Muscle of back (tissue), 13 donors: Measurements from ENCODE around the gene RPL39. TPM values are rescaled to one million over a fixed set of nuclear protein-coding genes. Genes with fewer than 3 reads are reported as not detected.
"Not testable (repeated sequence)": the region's sequence is repeated elsewhere in the genome, so short reads cannot be mapped to it uniquely, and the experiment has no call there.

ENCODE experiments used
- DNase-seq, 3 donors: peaks; one replicate each; pipeline versions ENCODE4 v3.0.0 to v3.0.0-alpha.2; 2013
- long read RNA-seq, 9 donors: transcript quantifications; one replicate each; lab custom pipeline, GENCODE V29; 2026
- polyA plus RNA-seq, 10 donors: library from polyadenylated mRNA; unstranded; fragments of 120-200 nt; gene quantifications; one replicate each; pipeline ENCODE4 v1.2.1, GENCODE V29; 2013; ENCODE audit not compliant: insufficient read length in 10 of 10

RPL39 gene
- polyA plus RNA-seq: 1,000 to 10,000 TPM; 2,941 to 3,876 (median 3,260) TPM
- long read RNA-seq, donor 1, transcript RPL39-201 (3 exons, 401 nt): major isoform, 267 of 279 reads
- long read RNA-seq, donor 1, transcript RPL39-202 (2 exons, 1,915 nt): minor isoform, 12 of 279 reads
- long read RNA-seq, donor 1, partial matches to known transcripts: 0 of 279 reads
- long read RNA-seq, donor 1, other reads (novel, unspliced or antisense): 0 of 279 reads
- long read RNA-seq, donor 2, transcript RPL39-202 (2 exons, 1,915 nt): minor isoform, 12 of 245 reads
- long read RNA-seq, donor 2, transcript RPL39-201 (3 exons, 401 nt): major isoform, 233 of 245 reads
- long read RNA-seq, donor 2, partial matches to known transcripts: 0 of 245 reads
- long read RNA-seq, donor 2, other reads (novel, unspliced or antisense): 0 of 245 reads
- long read RNA-seq, donor 3: 0 reads
- long read RNA-seq, donor 4, transcript RPL39-202 (2 exons, 1,915 nt): minor isoform, 24 of 253 reads
- long read RNA-seq, donor 4, transcript RPL39-201 (3 exons, 401 nt): major isoform, 224 of 253 reads
- long read RNA-seq, donor 4, partial matches to known transcripts: 5 of 253 reads
- long read RNA-seq, donor 4, other reads (novel, unspliced or antisense): 0 of 253 reads
- long read RNA-seq, donor 5, transcript RPL39-202 (2 exons, 1,915 nt): minor isoform, 23 of 272 reads
- long read RNA-seq, donor 5, transcript RPL39-201 (3 exons, 401 nt): major isoform, 242 of 272 reads
- long read RNA-seq, donor 5, partial matches to known transcripts: 7 of 272 reads
- long read RNA-seq, donor 5, other reads (novel, unspliced or antisense): 0 of 272 reads
- long read RNA-seq, donor 6, transcript RPL39-201 (3 exons, 401 nt): major isoform, 166 of 187 reads
- long read RNA-seq, donor 6, transcript RPL39-202 (2 exons, 1,915 nt): minor isoform, 21 of 187 reads
- long read RNA-seq, donor 6, partial matches to known transcripts: 0 of 187 reads
- long read RNA-seq, donor 6, other reads (novel, unspliced or antisense): 0 of 187 reads
- long read RNA-seq, donor 7, transcript RPL39-202 (2 exons, 1,915 nt): minor isoform, 12 of 202 reads
- long read RNA-seq, donor 7, transcript RPL39-201 (3 exons, 401 nt): major isoform, 175 of 202 reads
- long read RNA-seq, donor 7, partial matches to known transcripts: 15 of 202 reads
- long read RNA-seq, donor 7, other reads (novel, unspliced or antisense): 0 of 202 reads
- long read RNA-seq, donor 8, transcript RPL39-202 (2 exons, 1,915 nt): minor isoform, 19 of 222 reads
- long read RNA-seq, donor 8, transcript RPL39-201 (3 exons, 401 nt): major isoform, 203 of 222 reads
- long read RNA-seq, donor 8, partial matches to known transcripts: 0 of 222 reads
- long read RNA-seq, donor 8, other reads (novel, unspliced or antisense): 0 of 222 reads
- long read RNA-seq, donor 9, transcript RPL39-201 (3 exons, 401 nt): major isoform, 13 of 14 reads
- long read RNA-seq, donor 9, partial matches to known transcripts: 0 of 14 reads
- long read RNA-seq, donor 9, other reads (novel, unspliced or antisense): 0 of 14 reads

DNA sequence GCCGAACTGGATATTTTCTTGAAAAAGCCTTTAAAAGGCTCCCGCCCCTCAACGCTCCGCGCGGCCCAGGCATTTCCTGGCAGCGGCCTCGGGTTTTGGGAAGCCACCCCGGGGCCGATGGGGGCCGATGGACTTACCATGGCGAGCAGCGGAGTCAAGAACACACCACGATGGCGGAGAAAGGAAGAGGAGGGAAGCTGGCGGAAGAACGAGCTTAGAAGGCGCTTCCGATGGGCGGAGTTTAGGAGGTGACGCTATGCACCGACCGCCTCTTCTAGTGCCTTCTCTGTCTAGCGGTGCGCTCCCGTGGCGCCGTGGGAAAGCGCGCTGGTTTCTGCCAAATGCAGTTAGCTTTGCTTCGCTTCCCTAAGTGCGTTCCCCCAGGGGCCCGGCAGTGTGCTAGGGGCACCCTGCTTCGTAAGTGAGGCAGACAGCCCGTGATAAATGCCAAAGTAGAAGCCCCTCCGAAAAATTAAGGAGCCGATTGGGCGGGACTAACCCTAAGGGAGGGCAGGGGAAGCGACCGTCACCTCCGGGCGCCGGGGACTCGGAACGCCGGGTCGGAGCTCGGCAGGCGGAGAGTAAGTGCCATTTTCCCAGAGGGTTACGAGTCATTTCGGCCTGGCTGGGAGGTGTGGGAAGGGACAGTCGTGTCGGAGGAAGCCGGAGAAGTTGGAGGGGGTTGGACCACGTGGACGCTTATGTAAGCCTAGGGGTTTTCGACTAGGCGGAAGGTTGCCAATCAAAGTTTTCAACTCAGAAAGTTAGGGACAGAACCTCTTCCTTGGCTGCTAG lies at the start of gene RPL39:
RPL39 (minus strand) TSS at position 194 of the 795 bp plus-strand sequence; CDS start at position 140, 54 bp downstream.
- DNase-seq: peak; percentile 86 to 95 (median 87)

DNA sequence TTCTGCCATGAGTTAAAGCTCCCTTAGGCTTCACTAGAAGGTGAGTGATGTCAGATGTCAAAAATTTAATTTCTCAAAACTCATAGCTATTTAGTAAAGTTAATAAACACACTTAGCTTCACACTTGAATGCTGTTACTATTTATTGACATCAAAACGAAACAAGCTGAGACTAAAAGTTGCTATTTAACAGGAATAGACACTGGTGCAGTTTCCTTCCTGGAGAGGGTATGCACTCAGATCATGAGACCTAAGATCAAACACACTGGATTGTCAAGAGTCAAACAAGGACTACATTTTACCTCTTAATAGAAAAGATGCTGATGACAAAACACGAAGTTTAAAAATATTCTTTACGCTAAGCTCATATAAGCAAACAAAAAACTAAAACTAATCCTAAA lies 42.5 kb upstream of the RPL39 start:
- DNase-seq: no peak

DNA sequence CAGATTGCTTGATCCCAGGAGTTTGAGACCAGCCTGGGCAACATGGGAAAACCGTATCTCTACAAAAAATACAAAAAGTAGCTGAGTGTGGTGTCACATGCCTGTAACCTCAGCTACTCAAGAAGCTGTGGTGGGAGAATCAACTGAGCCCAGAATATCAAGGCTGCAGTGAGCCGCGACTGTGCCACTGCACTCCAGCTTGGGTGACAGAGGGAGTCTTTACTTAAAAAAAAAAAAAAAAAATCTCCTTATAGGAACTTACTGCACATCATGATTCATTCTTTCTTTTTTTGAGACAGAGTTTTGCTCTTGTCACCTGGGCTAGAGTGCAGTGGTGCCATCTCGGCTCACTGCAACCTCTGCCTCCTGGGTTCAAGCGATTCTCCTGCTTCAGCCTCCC lies 37.0 kb upstream of the RPL39 start:
- no peak for DNase-seq

DNA sequence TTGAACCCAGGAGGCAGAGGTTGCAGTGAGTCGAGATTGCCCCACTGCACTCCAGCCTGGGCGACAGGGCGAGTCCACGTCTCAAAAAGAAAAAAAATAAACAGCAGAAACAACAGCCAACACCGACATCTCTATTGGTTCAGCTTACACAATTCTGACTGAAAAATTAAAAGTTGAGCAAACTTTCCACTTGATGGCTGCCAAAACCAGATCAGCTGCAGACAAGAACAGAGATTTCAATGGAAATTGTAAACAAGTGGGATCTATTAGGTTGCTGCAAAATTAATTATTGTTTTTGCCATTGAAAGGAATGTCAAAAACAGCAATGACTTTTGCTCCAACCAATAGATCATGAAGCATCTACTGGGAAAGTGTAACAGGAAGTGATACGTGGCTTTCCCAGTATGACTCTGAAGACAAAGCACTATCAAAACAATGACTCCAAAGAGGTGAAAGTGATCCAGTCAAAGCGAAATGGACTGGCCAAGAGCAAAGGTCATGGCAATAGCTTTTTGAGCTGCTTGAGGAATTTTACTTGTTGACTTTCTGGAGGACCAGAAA lies 35.0 kb upstream of the RPL39 start:
- no peak for DNase-seq

DNA sequence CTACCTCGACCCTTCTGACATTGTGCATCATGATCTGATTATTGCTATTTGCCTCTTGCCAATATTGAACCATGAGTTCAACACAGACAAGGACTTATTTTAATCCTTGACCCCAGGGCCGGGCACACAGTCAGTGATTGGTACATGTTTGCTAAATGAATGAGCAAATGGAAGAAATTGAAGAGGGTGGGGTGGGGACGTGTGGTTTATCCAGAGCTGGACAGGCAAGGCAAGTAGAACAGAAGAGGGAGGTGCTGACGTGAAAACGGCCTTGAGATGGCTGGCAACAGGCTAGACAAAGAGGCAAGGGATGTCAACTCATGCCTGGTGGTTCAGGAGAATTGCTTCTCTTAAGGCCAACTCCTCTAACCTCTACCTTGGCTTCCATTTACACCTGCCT lies 32.8 kb upstream of the RPL39 start:
- not testable (repeated sequence) for DNase-seq

DNA sequence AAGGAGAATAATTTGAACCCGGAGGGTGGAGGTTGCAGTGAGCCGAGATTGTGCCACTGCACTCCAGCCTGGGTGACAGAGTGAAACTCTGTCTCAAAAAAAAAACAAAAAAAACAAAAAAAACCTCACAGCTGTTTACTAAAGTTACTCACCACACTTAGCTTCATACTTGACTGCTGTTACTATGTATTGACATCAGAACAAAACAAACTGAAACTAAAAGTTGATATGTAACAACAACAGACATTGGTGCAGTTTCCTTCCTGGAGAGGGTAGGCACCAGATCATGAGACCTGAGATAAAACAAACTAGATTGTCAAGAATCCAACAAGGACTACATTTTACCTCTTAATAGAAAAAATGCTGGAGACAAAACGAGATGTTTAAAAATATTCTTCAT lies 30.3 kb upstream of the RPL39 start:
- DNase-seq: peak in 1 of 3 donors; percentile 2

DNA sequence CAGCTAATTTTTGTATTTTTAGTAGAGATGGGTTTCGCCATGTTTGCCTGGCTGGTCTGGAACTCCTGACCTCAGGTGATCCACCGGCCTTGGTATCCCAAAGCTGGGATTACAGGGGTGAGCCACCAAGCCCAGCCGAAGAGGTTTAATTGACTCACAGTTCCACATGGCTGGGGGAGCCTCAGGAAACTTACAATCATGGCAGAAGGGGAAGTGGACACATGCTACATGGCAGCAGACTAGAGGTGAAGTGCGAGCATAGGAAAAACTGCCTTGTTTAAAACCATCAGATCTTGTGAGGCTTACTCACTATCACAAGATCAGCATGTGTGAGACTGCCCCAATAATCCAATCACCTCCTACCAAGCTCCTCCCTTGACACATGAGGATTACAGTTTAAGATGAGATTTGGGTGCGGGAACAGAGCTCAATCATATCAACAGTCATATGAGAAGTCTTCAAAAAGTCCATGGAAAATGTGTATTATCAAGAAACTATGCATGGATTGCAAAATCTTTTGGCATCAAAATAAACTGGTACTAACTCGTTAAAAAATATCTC lies 25.8 kb upstream of the RPL39 start:
- DNase-seq: no peak

DNA sequence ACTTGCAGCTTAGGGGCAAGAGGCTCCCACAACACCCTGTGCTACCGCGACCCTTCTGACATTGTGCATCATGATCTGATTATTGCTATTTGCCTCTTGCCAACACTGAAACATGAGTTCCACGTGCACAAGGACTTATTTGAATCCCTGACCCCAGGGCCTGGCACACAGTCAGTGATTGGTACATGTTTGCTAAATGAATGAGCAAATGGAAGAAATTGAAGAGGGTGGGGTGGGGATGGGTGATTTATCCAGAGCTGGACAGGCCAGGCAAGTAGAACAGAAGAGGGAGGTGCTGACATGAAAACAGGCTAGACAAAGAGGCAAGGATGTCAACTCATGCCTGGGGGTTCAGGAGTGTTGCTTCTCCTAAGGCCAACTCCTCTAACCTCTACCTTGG lies 24.9 kb upstream of the RPL39 start:
- DNase-seq: no peak

DNA sequence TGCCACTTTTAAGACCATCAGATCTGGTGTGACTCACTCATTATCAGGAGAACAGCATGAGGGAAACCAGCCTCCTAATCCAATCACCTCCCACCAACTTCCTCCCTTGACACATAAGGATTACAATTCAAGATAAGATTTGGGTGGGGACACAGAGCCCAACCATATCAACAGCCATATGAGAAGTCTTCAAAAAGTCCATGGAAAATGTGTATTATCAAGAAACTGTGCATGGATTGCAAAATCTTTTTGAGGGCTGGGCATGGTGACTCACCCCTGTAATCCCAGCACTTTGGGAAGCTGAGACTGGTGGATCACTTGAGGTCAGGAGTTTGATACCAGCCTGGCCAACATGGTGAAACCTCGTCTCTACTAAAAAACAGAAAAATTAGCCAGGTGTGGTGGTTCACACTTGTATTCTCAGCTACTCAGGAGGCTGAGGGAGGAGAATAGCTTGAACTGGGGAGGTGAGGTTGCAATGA lies 17.8 kb upstream of the RPL39 start:
- no peak for DNase-seq

DNA sequence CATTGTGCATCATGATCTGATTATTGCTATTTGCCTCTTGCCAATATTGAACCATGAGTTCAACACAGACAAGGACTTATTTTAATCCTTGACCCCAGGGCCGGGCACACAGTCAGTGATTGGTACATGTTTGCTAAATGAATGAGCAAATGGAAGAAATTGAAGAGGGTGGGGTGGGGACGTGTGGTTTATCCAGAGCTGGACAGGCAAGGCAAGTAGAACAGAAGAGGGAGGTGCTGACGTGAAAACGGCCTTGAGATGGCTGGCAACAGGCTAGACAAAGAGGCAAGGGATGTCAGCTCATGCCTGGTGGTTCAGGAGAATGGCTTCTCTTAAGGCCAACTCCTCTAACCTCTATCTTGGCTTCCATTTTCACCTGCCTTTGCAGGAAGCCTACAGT lies 17.0 kb upstream of the RPL39 start:
- not testable (repeated sequence) for DNase-seq

DNA sequence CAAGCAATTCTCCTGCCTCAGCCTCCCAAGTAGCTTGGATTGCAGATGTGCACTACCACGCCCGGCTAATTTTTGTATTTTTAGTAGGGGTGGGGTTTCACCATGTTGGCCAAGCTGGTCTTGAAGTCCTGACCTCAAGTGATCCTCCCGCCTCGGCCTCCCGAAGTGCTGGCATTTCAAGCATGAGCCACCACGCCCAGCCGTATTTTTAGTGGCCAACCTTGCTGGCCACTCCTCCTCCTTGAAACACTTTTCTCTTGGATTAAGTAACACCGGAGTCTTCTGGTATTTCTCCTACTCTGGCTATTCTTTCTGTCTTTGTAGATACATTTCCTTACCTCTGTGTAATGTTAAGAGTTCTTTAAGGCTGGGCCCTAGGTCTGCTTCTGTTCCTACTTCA lies 11.1 kb upstream of the RPL39 start:
- DNase-seq: no peak

DNA sequence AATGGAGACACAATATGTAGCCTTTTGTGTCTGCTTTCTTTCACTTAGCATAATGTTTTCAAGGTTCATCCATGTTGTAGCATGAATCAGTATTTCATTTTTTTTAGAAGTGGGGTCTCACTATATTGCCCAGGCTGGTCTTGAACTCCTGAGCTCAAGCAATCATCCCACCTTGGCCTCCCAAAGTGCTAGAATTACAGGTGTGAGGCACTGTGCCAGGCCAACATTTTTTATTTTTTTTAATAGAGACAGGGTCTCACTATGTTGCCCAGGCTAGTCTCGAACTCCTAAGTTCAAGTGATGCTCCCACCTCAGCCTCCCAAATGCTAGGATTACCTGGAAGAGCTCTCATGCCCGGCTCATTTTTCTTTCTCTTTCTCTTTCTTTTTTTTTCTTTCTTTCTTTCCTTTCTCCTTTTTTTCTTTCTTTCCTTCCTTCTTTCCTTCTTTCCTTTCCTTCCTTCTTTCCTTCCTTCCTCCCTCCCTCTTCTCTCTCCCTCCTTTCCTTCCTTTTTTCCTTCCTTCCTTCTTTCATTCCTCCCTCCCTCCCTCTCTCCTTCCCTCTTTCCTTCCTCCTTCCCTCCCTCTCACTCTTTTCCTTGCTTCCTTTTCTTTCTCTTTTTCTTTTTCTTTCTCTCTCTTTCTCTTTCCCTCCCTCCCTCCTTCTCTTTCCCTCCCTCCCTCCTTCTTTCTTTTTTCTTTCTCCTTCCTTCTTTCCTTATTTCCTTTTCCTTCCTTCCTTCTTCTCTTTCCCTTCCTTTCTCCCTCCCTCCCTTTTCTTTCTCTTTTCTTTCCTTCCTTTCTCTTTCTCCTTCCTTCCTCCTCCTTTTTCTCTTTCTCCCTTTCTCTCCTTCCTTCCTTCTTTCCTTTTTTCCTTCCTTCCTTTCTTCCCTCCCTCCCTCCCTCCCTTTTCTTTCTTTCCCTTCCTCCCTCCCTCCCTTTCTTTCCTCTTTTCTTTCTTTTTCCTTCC lies 10.1 kb upstream of the RPL39 start:
- no peak for DNase-seq

DNA sequence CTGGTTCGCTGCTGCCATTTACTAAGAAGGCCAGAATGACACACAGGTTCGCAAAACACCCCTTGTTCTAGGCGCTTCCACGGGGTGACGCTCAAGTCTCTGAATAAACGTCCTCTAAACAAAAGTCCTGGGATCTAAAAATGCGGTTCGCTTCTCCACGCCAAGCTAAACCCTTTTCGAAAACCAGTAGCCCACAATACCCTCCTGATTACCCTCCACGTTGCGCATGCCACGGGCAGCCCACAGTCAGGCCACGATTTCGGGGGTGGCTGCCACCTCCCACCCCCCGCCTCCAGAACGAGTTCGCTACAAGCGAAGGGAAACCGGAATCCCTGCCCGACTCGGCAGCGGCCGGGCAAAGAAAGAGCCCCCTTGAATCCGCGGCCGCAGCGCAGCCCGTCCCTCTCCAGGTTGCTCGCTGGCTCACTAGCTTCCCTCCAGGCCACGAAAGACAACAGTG lies 423 bp downstream of the RPL39 start:
- peak in 2 of 3 donors; percentile 20 to 78 for DNase-seq

DNA sequence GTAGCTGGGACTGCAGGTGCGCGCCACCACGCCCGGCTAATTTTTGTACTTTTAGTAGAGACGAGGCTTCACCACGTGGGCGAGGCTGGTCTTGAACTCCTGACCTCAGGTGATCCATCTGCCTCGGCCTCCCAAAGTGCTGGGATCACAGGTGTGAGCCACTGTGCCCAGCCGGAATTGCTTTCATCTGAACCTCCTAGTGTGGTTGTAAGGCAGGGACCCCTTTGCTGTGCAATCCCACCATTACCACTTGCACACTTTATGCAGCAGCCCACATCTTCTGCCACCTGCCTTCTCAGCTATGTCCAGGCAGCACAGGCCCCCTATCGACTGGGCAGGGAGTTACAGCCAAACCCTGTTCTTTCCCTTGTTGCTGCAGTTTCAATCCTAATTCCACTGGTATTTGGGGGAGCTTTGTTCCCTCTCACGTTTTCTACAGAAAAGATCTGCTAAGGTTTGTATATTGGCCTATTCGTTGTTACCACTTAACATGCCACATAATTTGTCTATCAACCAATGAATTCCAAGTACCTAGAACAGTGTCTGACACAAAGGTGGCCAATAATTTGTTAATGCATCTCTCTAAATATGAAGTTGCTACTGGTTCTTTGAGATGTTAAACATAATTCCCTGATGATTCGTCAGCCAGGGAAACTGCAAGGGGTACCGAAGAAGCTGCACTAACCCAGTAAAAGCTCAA lies 6.5 kb downstream of the RPL39 start:
- DNase-seq: no peak

DNA sequence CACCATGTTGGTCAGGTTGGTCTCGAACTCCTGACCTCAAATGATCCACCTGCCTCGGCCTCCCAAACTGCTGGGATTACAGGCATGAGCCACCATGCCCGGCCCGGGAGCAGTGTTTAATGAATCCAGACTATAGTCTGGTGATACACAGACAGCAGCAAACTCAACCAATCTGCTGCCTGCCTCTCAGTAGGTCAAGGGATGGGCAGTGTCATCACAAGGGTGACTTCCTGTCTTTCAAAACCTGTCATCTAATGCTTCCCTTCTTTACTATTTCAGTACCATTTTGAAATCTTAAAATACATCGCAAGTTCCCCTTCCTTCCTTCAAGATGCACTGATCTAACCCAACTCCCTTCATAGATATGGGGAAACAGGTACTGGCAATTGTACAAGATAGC lies 8.4 kb downstream of the RPL39 start:
- DNase-seq: no peak

DNA sequence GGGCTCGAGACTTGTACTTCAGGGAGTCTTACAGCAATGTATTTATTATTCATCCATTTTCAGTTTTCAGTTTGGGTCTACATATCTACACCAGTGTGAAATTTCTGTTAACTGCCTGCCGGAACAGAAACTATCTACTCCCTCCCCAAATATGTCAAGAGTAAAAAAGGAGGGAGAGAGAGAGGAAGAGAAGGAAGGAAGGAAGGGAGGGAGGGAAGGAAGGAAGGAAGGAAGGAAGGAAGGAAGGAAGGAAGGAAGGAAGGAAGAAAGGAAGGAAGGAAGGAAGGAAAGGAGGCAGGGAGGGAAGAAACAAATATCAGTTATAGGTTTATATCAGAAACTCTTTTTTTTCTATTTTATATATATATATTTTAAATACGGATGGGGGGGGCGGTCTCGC lies 12.6 kb downstream of the RPL39 start:
- no peak for DNase-seq

DNA sequence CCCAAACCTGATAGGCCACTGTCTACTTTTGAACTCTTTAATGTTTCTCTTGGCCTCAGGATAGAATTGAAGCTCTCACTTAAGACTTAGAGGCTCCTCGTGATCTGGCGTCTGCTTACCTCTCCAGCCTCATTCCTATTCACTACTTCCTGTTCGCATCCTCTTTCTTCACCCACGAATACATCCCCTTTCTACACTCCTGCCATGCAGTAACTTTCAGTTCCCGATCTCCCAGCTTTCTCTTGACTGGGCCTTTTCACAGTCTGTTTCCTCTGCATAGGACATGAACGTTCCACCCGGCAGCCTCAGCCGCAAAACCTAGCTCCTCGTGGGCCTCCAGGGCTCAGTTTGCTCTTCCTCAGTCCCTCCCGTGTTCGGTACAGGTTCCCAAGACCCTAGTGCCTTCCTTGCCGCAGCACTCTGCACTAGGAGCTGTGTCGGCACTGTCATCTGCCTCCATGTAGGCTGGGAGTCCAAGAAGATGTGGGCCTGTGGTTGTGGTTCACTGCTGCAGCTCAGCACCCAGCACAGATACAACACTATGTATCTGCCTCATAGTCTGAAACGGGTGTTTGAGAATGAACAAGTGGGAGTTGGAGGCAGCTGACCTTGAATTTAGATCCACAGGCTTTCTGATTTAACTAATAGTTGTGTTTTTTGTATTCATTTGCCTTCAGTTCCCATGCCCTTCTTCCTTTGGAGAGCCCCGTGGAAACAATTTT lies 15.8 kb downstream of the RPL39 start:
- peak in 1 of 3 donors; percentile 16 for DNase-seq
